Measurements from ENCODE around the gene PAX5. TPM values are rescaled to one million over a fixed set of nuclear protein-coding genes. Genes with fewer than 3 reads are reported as not detected.

Gene PAX5
- total RNA-seq, 2 experiments from 2014 or later = 62.5 to 141 TPM

- H4K20me1 ChIP-seq (ENCODE audit: insufficient read depth, low read length) = no peaks in the 10 kb centered on the region
- H3K4me3 ChIP-seq (ENCODE audit: low read depth, low read length, poor library complexity, severe bottlenecking) = no peak overlapping the region
- ChIA-PET CTCF (ENCODE audit: unreplicated experiment) (no interaction called here), POLR2A (interaction anchor here (0.5 kb wide), 1 partner anchor 452 kb away, joined by 3 read pairs; no protein-coding TSS in a partner anchor)
- no peaks in the 10 kb centered on the region for H3K9me2 ChIP-seq (ENCODE audit: insufficient read depth, low read length)
- no peak for TF ChIP-seq CTCF (conservative IDR thresholded peaks at IDR 0.05; ENCODE audit: low read length)
- no peaks in the 10 kb centered on the region for H3K4me1 ChIP-seq (ENCODE audit: insufficient read depth, low read length, poor library complexity, severe bottlenecking)
- 0 out of 2 replicates have a peak, but pooled peaks cover 3% of the 10 kb centered on the region for H3K79me2 ChIP-seq (ENCODE audit: insufficient read depth, low read depth, low read length)
- H3K27ac ChIP-seq (ENCODE audit: low read depth, low read length, poor library complexity, severe bottlenecking) = no peak overlapping the region
- intact Hi-C loops (cut with micrococcal nuclease; ENCODE audit: unreplicated experiment) = no loop called here
- H3K4me2 ChIP-seq (ENCODE audit: low read length) = no peak overlapping the region
- no TSS peak for BruUV-seq (replicated peaks)
- DNase-seq (ENCODE audit: low spot score) = no peak
- peaks cover 85% of the 10 kb centered on the region for H3K36me3 ChIP-seq (ENCODE audit: insufficient read depth, low read length)
- H3K9me3 ChIP-seq (ENCODE audit: low read length) = no peaks in the 10 kb centered on the region
- no peak overlapping the region for H2AFZ ChIP-seq (ENCODE audit: low read length)
Observed at GRCh38 chr9:36949466-36949865, 84.6 kb downstream of the PAX5 start.

- H3K9me2 ChIP-seq (ENCODE audit: insufficient read depth, low read length) = no peaks in the 10 kb centered on the region
- intact Hi-C loops (cut with micrococcal nuclease; ENCODE audit: unreplicated experiment) = no loop called here
- CTCF ChIA-PET (ENCODE audit: unreplicated experiment) = no interaction called here
- H3K27ac ChIP-seq (ENCODE audit: low read depth, low read length, poor library complexity, severe bottlenecking) = no peak overlapping the region
- H3K9me3 ChIP-seq (ENCODE audit: low read length) = no peaks in the 10 kb centered on the region
- H3K79me2 ChIP-seq (ENCODE audit: insufficient read depth, low read depth, low read length) = 0 out of 2 replicates have a peak, but pooled peaks cover 3% of the 10 kb centered on the region
- H2AFZ ChIP-seq (ENCODE audit: low read length) = no peak overlapping the region
- H3K4me2 ChIP-seq (ENCODE audit: low read length) = no peak overlapping the region
- no TSS peak for BruUV-seq (replicated peaks)
- no peaks in the 10 kb centered on the region for H4K20me1 ChIP-seq (ENCODE audit: insufficient read depth, low read length)
- no peak overlapping the region for H3K4me3 ChIP-seq (ENCODE audit: low read depth, low read length, poor library complexity, severe bottlenecking)
- DNase-seq (ENCODE audit: low spot score) = no peak
- H3K36me3 ChIP-seq (ENCODE audit: insufficient read depth, low read length) = peaks cover 86% of the 10 kb centered on the region
- POLR2A ChIA-PET = interaction anchor here (0.6 kb wide), 1 partner anchor 249 kb away, joined by 3 read pairs; no protein-coding TSS in a partner anchor
- no peaks in the 10 kb centered on the region for H3K4me1 ChIP-seq (ENCODE audit: insufficient read depth, low read length, poor library complexity, severe bottlenecking)
- TF ChIP-seq CTCF (conservative IDR thresholded peaks at IDR 0.05; ENCODE audit: low read length) (no peak), EZH2phosphoT487 (IDR thresholded peaks at IDR 0.05; ENCODE audit: borderline replicate concordance, low read depth, low read length) (no peak)
Observed at GRCh38 chr9:36948051-36948450, 86.0 kb downstream of the PAX5 start.

GRCh38 chr9:36946653-36947052, 87.4 kb downstream of the PAX5 start:
- Histone ChIP-seq H3K79me2 (ENCODE audit: insufficient read depth, low read depth, low read length) (0 out of 2 replicates have a peak, but pooled peaks cover 3% of the 10 kb centered on the region), H2AFZ (ENCODE audit: low read length) (no peak overlapping the region), H3K27ac (ENCODE audit: low read depth, low read length, poor library complexity, severe bottlenecking) (no peak overlapping the region), H4K20me1 (ENCODE audit: insufficient read depth, low read length) (no peaks in the 10 kb centered on the region), H3K4me1 (ENCODE audit: insufficient read depth, low read length, poor library complexity, severe bottlenecking) (no peaks in the 10 kb centered on the region), H3K9me2 (ENCODE audit: insufficient read depth, low read length) (no peaks in the 10 kb centered on the region), H3K4me3 (ENCODE audit: low read depth, low read length, poor library complexity, severe bottlenecking) (no peak overlapping the region), H3K4me2 (ENCODE audit: low read length) (no peak overlapping the region), H3K9me3 (ENCODE audit: low read length) (no peaks in the 10 kb centered on the region), H3K36me3 (ENCODE audit: insufficient read depth, low read length) (peaks cover 87% of the 10 kb centered on the region)
- no TSS peak for BruUV-seq (replicated peaks)
- ChIA-PET CTCF (ENCODE audit: unreplicated experiment) (no interaction called here), POLR2A (no interaction called here)
- DNase-seq (ENCODE audit: low spot score) = no peak
- intact Hi-C loops (cut with micrococcal nuclease; ENCODE audit: unreplicated experiment) = no loop called here
- no peak for TF ChIP-seq CTCF (conservative IDR thresholded peaks at IDR 0.05; ENCODE audit: low read length)
- no peak for TF ChIP-seq EZH2phosphoT487 (IDR thresholded peaks at IDR 0.05; ENCODE audit: borderline replicate concordance, low read depth, low read length)
